H1 (cell line): ENCODE results near the gene CYYR1. TPM values are rescaled to one million over a fixed set of nuclear protein-coding genes. Genes with fewer than 3 reads are reported as not detected.

Experiments used
- BRCA1 ChIP-seq: IDR thresholded peaks from 2 replicates; pipeline ENCODE4 v1.6.1; 2012; ENCODE audit warnings: low read depth, low read length, improper control_type of control experiment
- CBX5 ChIP-seq: fragments of 300-800, 300-1000 bp; sonication (generic); IDR thresholded peaks from 2 replicates; pipeline ENCODE4 v1.7.1; 2016; ENCODE audit warnings: antibody characterized with exemption, low read length, low read depth
- CBX8 ChIP-seq: fragments of 300-800, 300-1000 bp; sonication (generic); IDR thresholded peaks from 2 replicates; pipeline ENCODE4 v1.7.1; 2016; ENCODE audit warnings: low read depth, low read length, borderline replicate concordance
- CHD2 ChIP-seq: IDR thresholded peaks from 2 replicates; pipeline ENCODE4 v1.6.1; 2012; ENCODE audit warnings: low read length, improper control_type of control experiment
- CREB1 ChIP-seq: IDR thresholded peaks from 2 replicates; pipeline ENCODE4 v1.6.1; 2012; ENCODE audit warnings: inconsistent platforms
- EP300 ChIP-seq, 2 experiments: IDR thresholded peaks; 1 replicate in 1 of 2; 2 replicates in 1 of 2; pipeline ENCODE4 v1.6.1; 2011 to 2012; ENCODE audit warnings: low read depth in 2 of 2, low read length in 2 of 2, mild to moderate bottlenecking in 2 of 2, borderline replicate concordance in 1 of 2, inconsistent platforms in 1 of 2, moderate library complexity in 1 of 2
- HDAC6 ChIP-seq: IDR thresholded peaks from one replicate; pipeline ENCODE4 v1.7.1; 2012; ENCODE audit warnings: low read depth, mild to moderate bottlenecking, inconsistent platforms, low read length, moderate library complexity
- JUND ChIP-seq: IDR thresholded peaks from 2 replicates; pipeline ENCODE4 v1.6.1; 2011; ENCODE audit warnings: mild to moderate bottlenecking, improper control_type of control experiment, low read length
- KDM1A ChIP-seq: fragments of 200-600, 300-600 bp; sonication (generic); IDR thresholded peaks from 2 replicates; pipeline ENCODE4 v1.7.1; 2016; ENCODE audit warnings: mild to moderate bottlenecking, low read length, borderline replicate concordance
- KDM5A ChIP-seq: fragments of 200-600 bp; IDR thresholded peaks from 2 replicates; pipeline ENCODE4 v1.7.1; 2012; ENCODE audit warnings: mild to moderate bottlenecking, low read length, inconsistent platforms, mixed read lengths
- MAFK ChIP-seq: IDR thresholded peaks from 2 replicates; pipeline ENCODE4 v1.6.1; 2012; ENCODE audit warnings: low read depth, mild to moderate bottlenecking, improper control_type of control experiment, low read length
- NANOG ChIP-seq: IDR thresholded peaks from 2 replicates; pipeline ENCODE4 v1.6.1; 2011; ENCODE audit warnings: low read length, low read depth, mild to moderate bottlenecking, inconsistent platforms; ENCODE audit not compliant: insufficient read depth, poor library complexity, severe bottlenecking
- RAD21 ChIP-seq, 2 experiments: IDR thresholded peaks in 1 of 2; conservative IDR thresholded peaks in 1 of 2; 2 replicates each; pipeline ENCODE4 v1.6.1; 2011; ENCODE audit warnings: low read depth in 2 of 2, low read length in 2 of 2, improper control_type of control experiment in 1 of 2, inconsistent platforms in 1 of 2, mild to moderate bottlenecking in 1 of 2, moderate library complexity in 1 of 2
- RNF2 ChIP-seq: fragments of 200-900, 300-1000 bp; sonication (generic); IDR thresholded peaks from 2 replicates; pipeline ENCODE4 v1.7.1; 2016; ENCODE audit warnings: borderline replicate concordance, low read depth, mild to moderate bottlenecking, antibody characterized with exemption, low read length; ENCODE audit not compliant: poor library complexity, severe bottlenecking; ENCODE audit errors: missing control alignments
- RXRA ChIP-seq: IDR thresholded peaks from 2 replicates; pipeline ENCODE4 v1.6.1; 2011; ENCODE audit warnings: low read depth, mild to moderate bottlenecking, low read length, moderate library complexity; ENCODE audit not compliant: insufficient read depth
- SIX5 ChIP-seq: IDR thresholded peaks from 2 replicates; pipeline ENCODE4 v1.6.1; 2011; ENCODE audit warnings: mild to moderate bottlenecking, low read depth, low read length
- SUZ12 ChIP-seq: fragments of 200-600 bp; sonication (generic); IDR thresholded peaks from 2 replicates; pipeline ENCODE4 v1.6.1; 2012; ENCODE audit warnings: mild to moderate bottlenecking, inconsistent platforms, low read length, moderate library complexity, mixed read lengths
- TAF7 ChIP-seq: optimal IDR thresholded peaks from 2 replicates; pipeline ENCODE3; 2011; ENCODE audit warnings: low read depth, mild to moderate bottlenecking, inconsistent platforms, low read length, moderate library complexity, borderline replicate concordance
- TCF12 ChIP-seq: IDR thresholded peaks from 2 replicates; pipeline ENCODE4 v1.6.1; 2011; ENCODE audit warnings: low read depth, mild to moderate bottlenecking, low read length
- TEAD4 ChIP-seq: IDR thresholded peaks from 2 replicates; pipeline ENCODE4 v1.6.1; 2012; ENCODE audit warnings: low read depth, low read length, inconsistent platforms, mixed read lengths
- ZNF274 ChIP-seq: IDR thresholded peaks from 2 replicates; pipeline ENCODE4 v1.7.0; 2012; ENCODE audit warnings: low read length, borderline replicate concordance; ENCODE audit errors: extremely low read depth
- polyA plus RNA-seq, 7 experiments: library from polyadenylated mRNA; depleted of rRNA in 3 of 7; stranded (reverse) in 5 of 7; unstranded in 2 of 7; fragments of >200 nt in 5 of 7; fragments of 200-250 nt in 2 of 7; gene quantifications; 1 replicate in 5 of 7; 2 replicates in 1 of 7; 4 replicates in 1 of 7; pipeline versions ENCODE4 v1.2.1 to v1.2.3, GENCODE V29; 2011 to 2013; ENCODE audit warnings: missing spikeins in 2 of 7, mixed read lengths in 2 of 7
- total RNA-seq: library from RNA; stranded (reverse); fragmentation: NEBNext Ultra II Directional; extraction: Animal tissue kit (Norgen Biotek cat#: 25700); gene quantifications from 2 replicates; pipeline ENCODE4 v1.2.1, GENCODE V29; 2021
- TF ChIP-seq, protein P1 (sequence below), 3 experiments: IDR thresholded peaks; 1 replicate in 2 of 3; 2 replicates in 1 of 3; pipeline versions ENCODE4 v1.5.1 to v1.6.1; 2011; ENCODE audit warnings: low read length in 3 of 3, mild to moderate bottlenecking in 3 of 3, inconsistent platforms in 2 of 3, low read depth in 1 of 3, moderate library complexity in 1 of 3; ENCODE audit not compliant: insufficient read depth in 1 of 3; ENCODE audit errors: control extremely low read depth in 1 of 3

The CYYR1 gene
- total and polyA plus RNA-seq, 2 of the 8 experiments (the other 6 are each of a cell fraction or from before 2014, with no cell fraction given): 12.2 to 37.9 TPM

DNA sequence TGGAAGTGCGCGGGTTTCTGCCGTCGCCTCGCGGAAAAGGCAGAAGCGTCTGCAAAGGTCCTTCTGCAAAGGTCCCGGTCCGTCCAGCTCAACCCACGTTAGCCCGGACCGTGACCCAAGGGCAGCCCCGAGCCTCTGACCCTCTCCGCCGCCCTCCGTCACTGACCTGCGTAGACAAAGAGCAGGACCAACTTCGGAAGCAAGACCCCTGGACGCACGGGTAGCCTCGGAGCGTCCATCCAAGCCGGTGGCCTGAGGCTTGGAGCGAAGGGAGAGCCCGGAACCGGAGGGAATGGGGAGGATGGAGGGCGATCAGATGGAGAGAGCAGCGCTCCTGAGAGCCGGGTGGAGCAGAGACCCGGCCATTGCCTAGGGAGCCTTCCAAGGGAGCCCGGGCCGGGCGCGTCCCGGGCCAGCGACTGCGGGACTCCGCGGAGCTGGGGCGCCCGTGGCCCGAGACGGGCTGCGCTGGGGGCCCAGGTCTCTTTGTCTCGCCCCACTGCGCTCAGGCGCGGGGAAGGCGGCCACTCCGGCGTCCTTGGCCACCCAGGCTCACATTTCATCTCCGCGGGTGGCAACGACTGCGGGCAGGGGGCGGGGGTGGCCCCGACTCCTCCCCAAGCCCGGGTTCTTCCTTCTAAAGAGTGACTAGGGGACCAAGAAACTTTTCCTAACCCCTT lies at the start of gene CYYR1 (continued):
- TF ChIP-seq, protein P1, sequence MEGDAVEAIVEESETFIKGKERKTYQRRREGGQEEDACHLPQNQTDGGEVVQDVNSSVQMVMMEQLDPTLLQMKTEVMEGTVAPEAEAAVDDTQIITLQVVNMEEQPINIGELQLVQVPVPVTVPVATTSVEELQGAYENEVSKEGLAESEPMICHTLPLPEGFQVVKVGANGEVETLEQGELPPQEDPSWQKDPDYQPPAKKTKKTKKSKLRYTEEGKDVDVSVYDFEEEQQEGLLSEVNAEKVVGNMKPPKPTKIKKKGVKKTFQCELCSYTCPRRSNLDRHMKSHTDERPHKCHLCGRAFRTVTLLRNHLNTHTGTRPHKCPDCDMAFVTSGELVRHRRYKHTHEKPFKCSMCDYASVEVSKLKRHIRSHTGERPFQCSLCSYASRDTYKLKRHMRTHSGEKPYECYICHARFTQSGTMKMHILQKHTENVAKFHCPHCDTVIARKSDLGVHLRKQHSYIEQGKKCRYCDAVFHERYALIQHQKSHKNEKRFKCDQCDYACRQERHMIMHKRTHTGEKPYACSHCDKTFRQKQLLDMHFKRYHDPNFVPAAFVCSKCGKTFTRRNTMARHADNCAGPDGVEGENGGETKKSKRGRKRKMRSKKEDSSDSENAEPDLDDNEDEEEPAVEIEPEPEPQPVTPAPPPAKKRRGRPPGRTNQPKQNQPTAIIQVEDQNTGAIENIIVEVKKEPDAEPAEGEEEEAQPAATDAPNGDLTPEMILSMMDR (IDR thresholded peaks at IDR 0.05; ENCODE audit: control extremely low read depth in 1 of 3, insufficient read depth in 1 of 3, low read depth in 1 of 3, low read length in 3 of 3): no peak
- no peak for TF ChIP-seq CHD2
- no peak for TF ChIP-seq TEAD4
- no peak for TF ChIP-seq CBX8
- no peak for TF ChIP-seq RAD21 (IDR thresholded peaks at IDR 0.05 in 1 of 2, conservative IDR thresholded peaks at IDR 0.05 in 1 of 2; ENCODE audit: low read depth in 2 of 2, low read length in 2 of 2)
- TF ChIP-seq ZNF274: no peak
- TF ChIP-seq HDAC6: no peak
- no peak for TF ChIP-seq CBX5
- TF ChIP-seq KDM5A: no peak
- no peak for TF ChIP-seq CREB1
- TF ChIP-seq SIX5: no peak
- TF ChIP-seq TAF7: peak; percentile 55
- no peak for TF ChIP-seq JUND
- TF ChIP-seq BRCA1: no peak
- no peak for TF ChIP-seq KDM1A
- TF ChIP-seq NANOG: no peak
- TF ChIP-seq RNF2: no peak
- no peak for TF ChIP-seq RXRA
- TF ChIP-seq MAFK: no peak
- no peak for TF ChIP-seq TCF12
- TF ChIP-seq EP300 (IDR thresholded peaks at IDR 0.05; ENCODE audit: borderline replicate concordance in 1 of 2, low read depth in 2 of 2, low read length in 2 of 2): no peak
- TF ChIP-seq SUZ12: no peak
